Stimulated activated CD8-positive, alpha-beta memory T cell treated with anti-CD3 and anti-CD28 coated beads, Interleukin-12 subunit alpha, Interleukin-12 subunit beta, amount 100 ng/mL, for 1 hour (primary cell): Measurements from ENCODE around the gene ZNF771.

ENCODE experiments used
- DNase-seq: peaks from one replicate; pipeline ENCODE4 v3.0.0-alpha.2; 2020; ENCODE audit warnings: low read depth

The ZNF771 gene

GRCh38 chr16:30407102-30407803, at the start of gene ZNF771:
Gene ZNF771, plus strand, starts transcription at chr16:30407606. Its CDS starts 448 bp downstream, at chr16:30408054.
- peak; percentile 86 for DNase-seq

GRCh38 chr16:30357715-30358576, 49.5 kb upstream of the ZNF771 start:
- DNase-seq: no peak

- DNase-seq: no peak
Measured at GRCh38 chr16:30358577-30358936, 48.8 kb upstream of the ZNF771 start.

GRCh38 chr16:30358990-30359870, 48.2 kb upstream of the ZNF771 start:
- no peak for DNase-seq

- no peak for DNase-seq
Measured at GRCh38 chr16:30359871-30360170, 47.6 kb upstream of the ZNF771 start.

- DNase-seq: no peak
Measured at GRCh38 chr16:30361180-30361579, 46.2 kb upstream of the ZNF771 start.

GRCh38 chr16:30365200-30365599, 42.2 kb upstream of the ZNF771 start:
- no peak for DNase-seq

GRCh38 chr16:30366511-30366910, 40.9 kb upstream of the ZNF771 start:
- no peak for DNase-seq

GRCh38 chr16:30367349-30368009, 39.9 kb upstream of the ZNF771 start:
- no peak for DNase-seq

GRCh38 chr16:30368122-30368791, 39.1 kb upstream of the ZNF771 start:
- no peak for DNase-seq

GRCh38 chr16:30368792-30369090, 38.7 kb upstream of the ZNF771 start:
- DNase-seq: no peak

GRCh38 chr16:30369091-30369937, 38.1 kb upstream of the ZNF771 start:
- no peak for DNase-seq

GRCh38 chr16:30369938-30370455, 37.4 kb upstream of the ZNF771 start:
- DNase-seq: no peak

GRCh38 chr16:30370456-30371247, 36.8 kb upstream of the ZNF771 start, which contains the start of gene TBC1D10B:
Gene TBC1D10B, minus strand, starts transcription at chr16:30370494. Its CDS starts 311 bp downstream, at chr16:30370183.
- peak; percentile 98 for DNase-seq

GRCh38 chr16:30371248-30371816, 36.1 kb upstream of the ZNF771 start:
- DNase-seq: no peak

- DNase-seq: no peak
Measured at GRCh38 chr16:30372038-30372712, 35.2 kb upstream of the ZNF771 start.

- no peak for DNase-seq
Measured at GRCh38 chr16:30372725-30373124, 34.7 kb upstream of the ZNF771 start.

- no peak for DNase-seq
Measured at GRCh38 chr16:30374538-30374937, 32.9 kb upstream of the ZNF771 start, which contains the start of gene MYL11. Gene MYL11, plus strand, starts transcription at chr16:30374802. Its CDS starts 56 bp downstream, at chr16:30374858.
